Brain microvascular endothelial cell (primary cell): ENCODE measurements around the gene VGLL4.

Experiments
- DNase-seq: peaks from one replicate; pipeline ENCODE4 v3.0.0-alpha.2; 2020
- H3K27ac ChIP-seq: fragments of 250-450 bp; sonication (Bioruptor Pico); 2 replicates; pipeline ENCODE4 v1.5.1; 2020; ENCODE audit warnings: mild to moderate bottlenecking, moderate library complexity
- H3K27me3 ChIP-seq: fragments of 250-450 bp; sonication (Bioruptor Pico); replicated peaks from 2 replicates; pipeline ENCODE4 v1.5.1; 2020; ENCODE audit warnings: mild to moderate bottlenecking
- H3K36me3 ChIP-seq: fragments of 250-450 bp; sonication (Bioruptor Pico); replicated peaks from 2 replicates; pipeline ENCODE4 v1.5.1; 2020; ENCODE audit warnings: mild to moderate bottlenecking
- H3K4me3 ChIP-seq: 2 replicates; pipeline ENCODE4 v1.5.1; 2011; ENCODE audit warnings: low read depth, mild to moderate bottlenecking, control low read depth, low read length, moderate library complexity
- in situ Hi-C: cut with HindIII; loops from 2 replicates; pipeline ENCODE4 v1.10.0; 2017; ENCODE audit warnings: low sequenced_read_pairs, low pct_ligation_motif_present
- TF ChIP-seq, protein P1 (sequence below): IDR thresholded peaks from 2 replicates; pipeline ENCODE4 v1.5.1; 2011; ENCODE audit warnings: low read depth, mild to moderate bottlenecking, moderate library complexity, low read length, control low read depth, inconsistent platforms; ENCODE audit errors: missing control alignments

VGLL4 gene

DNA sequence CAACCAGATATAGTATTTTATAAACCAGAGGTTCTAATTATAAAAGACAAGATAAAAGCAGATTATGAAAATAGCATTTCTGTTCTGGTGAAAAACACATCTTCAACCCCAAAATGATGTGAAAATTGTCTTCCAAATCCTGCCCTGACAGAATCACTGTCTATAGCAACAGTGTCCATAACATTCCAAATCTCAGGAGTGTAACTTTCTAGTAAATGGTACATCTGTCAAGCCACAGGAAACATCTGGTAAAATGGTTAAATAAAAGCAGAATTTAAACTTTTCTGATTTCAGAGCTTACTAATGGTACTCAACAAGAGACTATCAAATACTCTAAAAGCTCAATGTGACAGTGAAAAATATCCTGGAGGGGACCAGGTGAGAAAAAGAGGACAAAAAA lies 60.5 kb downstream of the VGLL4 start:
- peaks cover 7% of the 10 kb centered on the region for H3K36me3 ChIP-seq
- DNase-seq: no peak
- H3K27me3 ChIP-seq: no peaks in the 10 kb centered on the region
- peak overlapping the region; percentile 74 for H3K27ac ChIP-seq
- H3K4me3 ChIP-seq: no peak overlapping the region
- in situ Hi-C loops: no loop called here
- TF ChIP-seq, protein P1, sequence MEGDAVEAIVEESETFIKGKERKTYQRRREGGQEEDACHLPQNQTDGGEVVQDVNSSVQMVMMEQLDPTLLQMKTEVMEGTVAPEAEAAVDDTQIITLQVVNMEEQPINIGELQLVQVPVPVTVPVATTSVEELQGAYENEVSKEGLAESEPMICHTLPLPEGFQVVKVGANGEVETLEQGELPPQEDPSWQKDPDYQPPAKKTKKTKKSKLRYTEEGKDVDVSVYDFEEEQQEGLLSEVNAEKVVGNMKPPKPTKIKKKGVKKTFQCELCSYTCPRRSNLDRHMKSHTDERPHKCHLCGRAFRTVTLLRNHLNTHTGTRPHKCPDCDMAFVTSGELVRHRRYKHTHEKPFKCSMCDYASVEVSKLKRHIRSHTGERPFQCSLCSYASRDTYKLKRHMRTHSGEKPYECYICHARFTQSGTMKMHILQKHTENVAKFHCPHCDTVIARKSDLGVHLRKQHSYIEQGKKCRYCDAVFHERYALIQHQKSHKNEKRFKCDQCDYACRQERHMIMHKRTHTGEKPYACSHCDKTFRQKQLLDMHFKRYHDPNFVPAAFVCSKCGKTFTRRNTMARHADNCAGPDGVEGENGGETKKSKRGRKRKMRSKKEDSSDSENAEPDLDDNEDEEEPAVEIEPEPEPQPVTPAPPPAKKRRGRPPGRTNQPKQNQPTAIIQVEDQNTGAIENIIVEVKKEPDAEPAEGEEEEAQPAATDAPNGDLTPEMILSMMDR: no peak

DNA sequence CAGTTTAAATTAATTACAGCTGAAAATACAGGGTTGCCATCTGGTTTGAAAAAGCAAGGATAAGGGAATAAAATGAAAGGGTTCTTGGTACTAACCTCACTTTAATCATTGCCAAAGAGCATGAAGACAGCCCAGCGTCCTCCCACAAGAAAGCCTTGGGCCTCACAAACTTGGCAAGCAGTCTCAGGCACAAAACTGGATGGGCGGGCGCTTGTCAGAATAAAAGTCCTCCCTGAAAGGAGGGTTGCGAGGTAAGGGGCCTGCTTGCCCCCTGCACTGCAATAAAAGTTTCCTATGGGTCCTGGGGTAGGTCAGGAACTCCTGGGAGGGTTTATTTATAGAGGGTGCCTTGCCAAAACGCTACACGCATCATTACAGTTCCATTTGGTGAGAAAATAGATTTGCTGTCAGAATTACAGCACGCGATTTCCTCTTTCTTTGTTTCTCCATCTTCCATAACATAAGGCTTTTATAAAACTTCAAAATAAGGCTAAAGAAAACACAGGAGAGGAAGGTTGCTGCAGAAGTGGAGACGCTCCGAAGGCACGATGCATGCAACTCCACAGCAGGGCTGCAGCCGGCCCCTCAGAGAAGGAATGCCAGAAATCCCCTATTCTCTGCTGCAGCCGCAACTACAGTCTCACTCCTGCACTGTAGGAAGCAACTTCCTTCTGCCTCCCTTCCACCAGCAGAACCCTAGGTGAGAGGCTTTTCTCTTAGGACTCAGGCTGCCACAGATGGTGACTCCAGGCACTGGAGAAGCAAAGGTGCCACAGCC lies 61.3 kb downstream of the VGLL4 start:
- Histone ChIP-seq H3K27ac (peak overlapping the region; percentile 74), H3K36me3 (peaks cover 7% of the 10 kb centered on the region), H3K27me3 (no peaks in the 10 kb centered on the region), H3K4me3 (peak overlapping the region; percentile 35)
- in situ Hi-C loops: no loop called here
- TF ChIP-seq, protein P1: no peak
- peak; percentile 66 for DNase-seq

DNA sequence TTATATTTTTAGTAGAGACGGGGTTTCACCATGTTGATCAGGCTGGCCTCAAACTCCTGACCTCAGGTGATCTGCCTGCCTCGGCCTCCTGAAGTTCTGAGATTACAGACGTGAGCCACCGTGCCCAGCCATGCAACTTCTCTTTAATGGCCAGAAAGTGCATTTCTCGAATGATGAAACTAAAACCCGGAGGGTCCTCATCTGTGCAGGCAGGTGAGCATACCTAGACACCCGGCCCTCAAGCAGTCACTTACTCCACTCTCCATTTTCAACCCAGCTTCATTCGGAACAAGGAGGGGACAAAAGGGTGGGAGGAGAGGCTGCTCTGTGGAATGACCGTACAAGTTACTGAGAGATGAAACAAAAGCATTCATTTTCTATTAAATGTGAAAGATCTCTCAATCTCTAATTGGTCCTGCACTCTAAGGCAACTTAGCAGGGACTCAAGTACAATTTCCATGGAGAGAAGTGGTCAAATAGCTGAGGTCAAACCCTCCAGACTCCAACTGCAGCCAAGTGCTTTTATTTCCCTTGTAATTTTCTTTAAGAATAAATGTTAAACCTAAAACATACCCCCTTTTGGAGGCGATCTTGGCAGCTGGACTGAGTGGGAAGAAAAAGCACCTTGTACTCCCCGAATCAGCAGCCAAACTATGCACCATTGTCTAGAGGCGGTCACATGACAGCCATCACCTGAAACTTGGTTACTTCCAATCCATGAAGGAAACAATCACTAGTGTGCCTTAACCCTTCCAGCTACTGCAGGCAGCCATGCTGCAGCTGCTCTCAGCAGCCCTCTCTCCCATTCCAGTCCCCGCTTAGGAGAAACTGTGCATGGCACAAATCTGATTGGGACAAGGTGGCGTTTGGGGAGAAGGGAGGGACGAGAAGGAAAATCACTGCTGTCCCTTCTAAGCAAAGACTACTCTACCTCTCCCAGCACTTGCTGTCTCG lies 62.2 kb downstream of the VGLL4 start:
- H3K27me3 ChIP-seq: no peaks in the 10 kb centered on the region
- in situ Hi-C loops: no loop called here
- peaks cover 5% of the 10 kb centered on the region for H3K36me3 ChIP-seq
- H3K4me3 ChIP-seq: peak overlapping the region; percentile 35
- TF ChIP-seq, protein P1: no peak
- H3K27ac ChIP-seq: peak overlapping the region; percentile 74
- DNase-seq: no peak

DNA sequence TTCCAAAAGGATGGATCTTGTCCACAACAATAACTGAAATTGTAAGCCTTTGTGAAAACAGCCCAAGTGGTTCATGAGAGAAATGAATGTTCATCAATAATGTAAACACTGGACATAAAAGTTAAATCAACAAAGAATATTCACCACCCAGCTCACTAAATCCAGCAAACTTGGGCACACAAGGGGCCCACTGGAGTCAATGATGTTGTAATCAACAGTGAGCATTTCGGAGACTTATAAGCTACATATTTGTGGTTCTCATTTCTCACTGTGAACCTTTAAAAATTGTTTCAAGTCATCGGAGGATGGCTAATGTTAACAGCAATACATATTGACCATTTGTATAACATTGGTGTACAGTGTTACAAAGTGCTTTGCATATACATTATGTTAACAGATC lies 63.1 kb downstream of the VGLL4 start:
- DNase-seq: no peak
- in situ Hi-C loops: no loop called here
- no peak overlapping the region for H3K27ac ChIP-seq
- H3K36me3 ChIP-seq: peaks cover 5% of the 10 kb centered on the region
- no peak overlapping the region for H3K4me3 ChIP-seq
- no peaks in the 10 kb centered on the region for H3K27me3 ChIP-seq
- TF ChIP-seq, protein P1: no peak

DNA sequence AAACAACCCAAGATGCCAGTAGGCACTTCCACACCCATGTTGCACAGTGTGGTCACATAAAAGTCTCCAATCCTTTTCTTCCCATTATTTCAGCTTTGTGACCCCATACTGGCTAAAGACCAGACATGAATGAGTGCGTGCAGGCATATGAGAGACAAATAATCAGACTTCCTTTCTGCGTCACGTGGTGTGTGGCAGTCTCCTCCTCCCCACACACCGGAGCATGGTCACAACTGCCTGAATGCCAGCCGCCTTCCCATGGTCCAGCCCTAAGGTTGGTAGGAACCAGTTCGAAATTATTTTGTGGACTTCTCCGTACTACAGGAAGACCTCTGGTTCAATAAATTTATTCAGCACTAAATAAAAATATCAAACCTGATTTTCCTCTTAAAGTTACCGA lies 65.5 kb downstream of the VGLL4 start:
- no peak overlapping the region for H3K4me3 ChIP-seq
- peaks cover 14% of the 10 kb centered on the region for H3K36me3 ChIP-seq
- no peak overlapping the region for H3K27ac ChIP-seq
- no peaks in the 10 kb centered on the region for H3K27me3 ChIP-seq
- TF ChIP-seq, protein P1: no peak
- in situ Hi-C loops: no loop called here
- no peak for DNase-seq
